CD4-positive, alpha-beta T cell treated with Interleukin-15 for 1 hour (primary cell): ENCODE results near the gene ZNF853.

Source experiments
- DNase-seq: peaks from one replicate; pipeline ENCODE4 v3.0.0-alpha.2; 2020

Gene ZNF853

GRCh38 chr7:6637544-6638229, 22.3 kb downstream of the ZNF853 start:
- DNase-seq: peak; percentile 74

DNA sequence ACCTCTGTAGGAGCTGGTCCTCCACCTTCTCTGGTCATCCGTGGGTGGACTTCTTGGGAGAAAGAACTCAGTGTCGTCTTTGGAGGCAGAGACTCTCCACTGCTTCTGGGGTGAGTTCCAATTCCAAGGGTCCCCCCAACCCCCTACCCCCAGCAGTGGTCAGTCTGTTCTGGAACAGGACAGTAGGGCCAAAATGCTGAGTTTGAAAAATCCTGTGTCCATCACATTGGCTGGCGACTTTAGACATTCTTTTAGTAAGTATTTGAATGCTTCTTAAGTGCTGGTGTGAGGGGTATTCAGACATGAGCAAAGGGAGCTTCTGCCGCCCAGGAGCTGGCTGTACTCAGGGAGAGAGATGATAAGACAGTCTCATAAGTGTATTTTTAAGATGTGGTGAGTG, 23.6 kb downstream of the ZNF853 start:
- no peak for DNase-seq

GRCh38 chr7:6639627-6640026, 24.2 kb downstream of the ZNF853 start:
- DNase-seq: no peak

- peak; percentile 25 for DNase-seq
Observed at GRCh38 chr7:6640246-6640721, 24.9 kb downstream of the ZNF853 start.

- no peak for DNase-seq
Observed at GRCh38 chr7:6641305-6642035, 26.1 kb downstream of the ZNF853 start.

DNA sequence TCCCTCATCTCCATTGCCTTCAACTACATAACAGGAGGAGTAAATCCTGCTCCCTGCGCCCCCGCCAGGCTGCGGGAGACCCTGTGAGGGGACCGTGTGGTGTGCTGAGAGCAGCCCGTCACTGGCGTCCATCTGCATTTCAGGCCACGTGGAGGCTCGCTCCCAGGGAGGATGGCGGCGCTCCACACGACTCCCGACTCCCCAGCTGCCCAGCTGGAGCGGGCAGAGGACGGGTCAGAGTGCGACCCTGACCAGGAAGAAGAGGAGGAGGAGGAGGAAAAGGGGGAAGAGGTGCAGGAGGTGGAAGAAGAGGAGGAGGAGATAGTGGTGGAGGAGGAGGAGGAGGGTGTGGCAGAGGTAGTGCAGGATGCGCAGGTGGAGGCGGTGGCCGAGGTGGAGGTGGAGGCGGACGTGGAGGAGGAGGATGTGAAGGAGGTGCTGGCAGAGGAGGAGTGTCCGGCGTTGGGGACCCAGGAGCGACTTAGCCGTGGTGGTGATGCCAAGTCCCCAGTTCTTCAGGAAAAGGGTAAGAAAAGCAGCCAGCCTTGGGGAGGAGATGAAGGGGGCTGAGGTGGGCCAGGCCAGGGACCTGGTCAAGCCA, 26.9 kb downstream of the ZNF853 start:
- no peak for DNase-seq

GRCh38 chr7:6642861-6643640, 27.6 kb downstream of the ZNF853 start:
- no peak for DNase-seq

- DNase-seq: no peak
Observed at GRCh38 chr7:6643915-6644625, 28.7 kb downstream of the ZNF853 start.

DNA sequence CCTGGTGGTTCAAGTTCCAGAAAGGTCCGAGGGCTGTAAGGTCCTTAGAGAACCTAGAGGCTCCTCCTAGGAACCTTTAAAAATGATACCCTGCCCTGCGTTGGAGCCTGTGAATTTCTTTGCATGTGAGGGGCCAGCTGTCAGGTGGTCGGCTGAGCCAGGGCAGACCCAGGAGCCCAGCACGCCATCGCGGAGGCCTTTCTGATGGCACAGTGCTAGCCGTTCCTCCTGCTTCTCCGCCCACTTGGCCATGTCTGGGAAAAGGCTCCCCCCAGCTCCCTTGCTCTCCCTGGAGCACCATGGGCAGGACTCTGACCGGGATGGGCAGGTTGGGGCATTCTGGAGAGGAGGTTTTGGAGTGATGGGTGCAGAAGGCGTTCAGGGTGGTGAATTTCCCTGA, 29.3 kb downstream of the ZNF853 start:
- no peak for DNase-seq

GRCh38 chr7:6646465-6646864, 31.1 kb downstream of the ZNF853 start:
- DNase-seq: no peak

DNA sequence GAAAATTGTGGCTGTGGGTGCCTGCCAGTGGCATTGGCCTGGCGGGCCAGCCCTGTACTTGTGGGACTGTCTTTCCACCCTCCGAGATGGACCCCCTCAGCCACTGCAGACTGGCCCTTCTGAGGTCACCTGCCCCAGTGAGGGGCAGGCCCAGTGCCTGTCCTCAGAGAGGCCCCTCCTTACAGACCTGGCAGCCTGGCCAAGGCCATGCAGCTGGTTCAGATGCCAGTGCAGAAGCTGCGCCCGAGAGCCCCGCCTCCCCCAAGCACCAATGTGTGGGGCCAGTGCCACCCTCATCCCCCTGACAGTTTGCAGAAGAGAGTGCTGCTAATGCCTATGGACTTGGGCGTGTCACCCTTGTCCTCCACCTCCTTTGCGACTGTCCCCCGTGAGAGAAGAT, 31.7 kb downstream of the ZNF853 start:
- no peak for DNase-seq

DNA sequence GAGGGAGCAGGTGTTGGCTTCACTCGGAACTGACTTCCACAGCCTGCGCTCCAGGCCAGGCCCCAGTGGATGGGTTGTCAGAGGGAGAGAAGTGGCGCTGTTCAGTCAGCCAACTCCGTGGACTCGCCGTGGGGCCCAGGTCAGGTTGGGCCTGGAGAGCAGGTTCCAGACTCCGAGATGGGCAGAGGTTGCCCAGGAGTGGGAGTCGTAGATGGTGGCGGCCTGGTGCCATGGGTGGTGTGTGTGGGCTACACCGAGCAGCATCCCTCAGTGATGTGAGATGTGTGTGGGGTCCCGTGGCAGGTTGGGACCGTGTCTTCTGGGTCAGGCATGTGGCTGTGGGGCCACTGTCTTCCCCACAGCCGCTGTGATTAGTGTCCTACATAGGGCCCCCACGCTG, 32.1 kb downstream of the ZNF853 start:
- no peak for DNase-seq

DNA sequence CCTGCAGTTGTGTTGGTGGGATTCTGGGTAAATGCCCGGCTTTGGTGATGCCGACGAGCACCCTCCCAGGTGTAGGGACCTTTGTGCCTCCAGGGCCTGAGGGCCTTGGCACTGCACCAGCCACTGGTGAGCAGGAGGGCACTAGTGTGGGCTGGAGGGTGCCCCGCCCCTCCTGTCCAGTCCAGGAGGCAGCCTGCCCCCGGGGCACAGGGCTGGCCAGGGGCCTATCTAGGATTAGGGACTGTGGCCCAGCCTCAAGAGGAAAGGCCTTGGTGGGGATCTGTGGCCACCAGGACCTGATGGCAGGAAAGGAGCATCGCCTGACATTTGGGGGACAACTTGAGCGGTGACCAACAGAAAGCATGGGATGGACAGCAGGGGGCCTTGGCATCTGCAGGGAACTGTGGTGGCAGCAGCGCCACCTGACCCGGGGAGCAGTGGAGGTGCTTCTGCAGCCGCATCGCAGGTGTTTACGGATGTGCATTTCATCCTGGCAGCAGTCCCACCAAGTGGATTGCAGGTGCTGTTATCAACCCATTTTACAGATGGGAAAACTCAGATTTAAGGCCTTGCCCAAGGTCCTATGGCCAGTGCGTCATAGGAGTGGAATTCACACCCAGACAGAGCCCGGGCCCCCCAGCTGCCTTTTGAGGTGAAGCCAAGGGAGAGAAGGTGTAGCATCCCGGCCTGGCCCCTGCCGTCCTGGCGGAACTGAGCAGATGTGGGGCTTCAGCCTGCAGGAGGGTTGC, 32.8 kb downstream of the ZNF853 start:
- no peak for DNase-seq

GRCh38 chr7:6648815-6649104, 33.4 kb downstream of the ZNF853 start:
- DNase-seq: no peak

- no peak for DNase-seq
Observed at GRCh38 chr7:6649241-6649961, 34.0 kb downstream of the ZNF853 start.

DNA sequence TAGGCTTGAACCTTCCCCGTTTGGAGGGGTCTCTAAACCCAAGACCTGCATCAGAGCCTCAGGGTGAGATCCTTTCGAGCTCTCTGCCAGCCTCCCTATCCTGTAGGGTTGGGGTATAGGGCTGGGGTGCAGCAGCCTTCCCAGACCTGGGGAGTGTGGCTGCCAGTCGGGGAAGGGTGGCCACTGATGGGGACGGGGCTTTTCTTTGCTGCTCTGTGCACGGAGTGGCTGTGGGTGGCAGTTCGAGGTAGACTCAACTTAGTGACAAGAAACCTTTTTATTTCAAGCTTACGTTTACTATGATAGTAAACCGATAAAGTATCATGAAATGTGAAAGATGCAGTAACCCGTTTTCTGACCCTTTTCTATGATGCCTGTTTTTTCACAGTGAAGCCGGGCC, 34.7 kb downstream of the ZNF853 start:
- DNase-seq: no peak

DNA sequence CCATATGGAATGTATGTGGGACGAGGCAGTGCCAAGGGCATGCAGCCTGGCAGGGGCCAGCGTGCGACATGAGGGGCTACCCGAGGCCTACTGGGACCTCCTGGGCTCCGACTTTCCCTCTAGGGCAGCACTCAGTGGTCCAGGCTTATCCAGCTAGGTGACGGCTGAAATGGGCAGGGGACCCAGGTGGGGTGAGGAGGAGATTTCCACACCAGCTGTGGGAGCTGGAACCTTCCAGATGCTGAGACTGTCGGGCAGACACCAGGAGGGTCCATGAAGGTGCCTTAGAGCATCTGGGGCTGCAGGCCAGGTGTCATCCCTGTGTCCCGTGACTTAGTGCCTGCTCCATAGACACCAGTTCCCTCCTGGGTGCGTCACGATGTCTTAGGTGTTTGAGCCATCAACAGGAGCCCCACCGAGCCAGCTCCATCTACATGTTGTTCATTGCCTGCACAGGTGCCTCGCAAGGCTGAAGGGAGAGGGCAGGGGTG, 35.2 kb downstream of the ZNF853 start:
- no peak for DNase-seq

- no peak for DNase-seq
Observed at GRCh38 chr7:6651851-6652445, 36.5 kb downstream of the ZNF853 start.

DNA sequence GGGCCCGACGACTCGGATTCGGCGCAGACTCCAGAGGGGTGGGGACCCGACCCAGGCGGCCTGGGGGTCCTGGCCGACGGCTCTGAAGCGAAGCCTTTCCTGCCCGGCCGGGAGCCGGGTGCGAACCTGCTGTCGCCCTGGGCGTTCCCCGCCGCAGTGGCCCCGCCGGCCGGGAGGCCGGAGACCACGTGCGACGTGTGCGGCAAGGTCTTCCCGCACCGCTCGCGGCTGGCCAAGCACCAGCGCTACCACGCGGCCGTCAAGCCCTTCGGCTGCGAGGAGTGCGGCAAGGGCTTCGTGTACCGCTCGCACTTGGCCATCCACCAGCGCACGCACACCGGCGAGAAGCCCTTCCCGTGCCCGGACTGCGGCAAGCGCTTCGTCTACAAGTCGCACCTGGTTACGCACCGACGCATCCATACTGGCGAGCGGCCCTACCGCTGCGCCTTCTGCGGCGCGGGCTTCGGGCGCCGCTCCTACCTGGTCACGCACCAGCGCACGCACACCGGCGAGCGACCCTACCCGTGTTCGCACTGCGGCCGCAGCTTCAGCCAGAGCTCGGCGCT, 37.1 kb downstream of the ZNF853 start:
- DNase-seq: no peak
